CD4-positive, alpha-beta T cell treated with Interferon gamma for 1 hour (primary cell): Measurements from ENCODE around the gene FBXO21.
"Not testable (repeated sequence)": the region's sequence is repeated elsewhere in the genome, so short reads cannot be mapped to it uniquely, and the experiment has no call there.

Source experiments
- DNase-seq: peaks from one replicate; pipeline ENCODE4 v3.0.0-alpha.2; 2020

The FBXO21 gene

GRCh38 chr12:117100851-117101673 lies 89.2 kb downstream of the FBXO21 start:
- DNase-seq, result no peak

GRCh38 chr12:117100251-117100650 lies 90.0 kb downstream of the FBXO21 start:
- no peak for DNase-seq

GRCh38 chr12:117098361-117099217 lies 91.7 kb downstream of the FBXO21 start:
- no peak for DNase-seq

GRCh38 chr12:117098024-117098360 lies 92.3 kb downstream of the FBXO21 start:
- DNase-seq, result no peak

GRCh38 chr12:117097159-117097558 lies 93.1 kb downstream of the FBXO21 start:
- no peak for DNase-seq

- no peak for DNase-seq
Measured at GRCh38 chr12:117096501-117097042, 93.7 kb downstream of the FBXO21 start.

- DNase-seq, result not testable (repeated sequence)
Measured at GRCh38 chr12:117095191-117095590, 95.1 kb downstream of the FBXO21 start.

GRCh38 chr12:117093918-117094630 lies 96.2 kb downstream of the FBXO21 start:
- DNase-seq, result no peak

- DNase-seq, result no peak
Measured at GRCh38 chr12:117093431-117093830, 96.8 kb downstream of the FBXO21 start.

GRCh38 chr12:117092886-117093285 lies 97.4 kb downstream of the FBXO21 start:
- no peak for DNase-seq

- DNase-seq, result no peak
Measured at GRCh38 chr12:117092511-117092780, 97.8 kb downstream of the FBXO21 start.
